DND-41 (cell line): Measurements from ENCODE around the gene TBC1D8B.
A peak's percentile ranks its signal among the peaks of the same experiment; 100 is the strongest.

ENCODE experiments used
- EZH2 ChIP-seq: IDR thresholded peaks from 3 replicates; pipeline ENCODE4 v1.6.1; 2012; ENCODE audit warnings: borderline replicate concordance, low read depth, mild to moderate bottlenecking, moderate library complexity, low read length, inconsistent platforms; ENCODE audit not compliant: severe bottlenecking
- TF ChIP-seq, protein P1 (sequence below): IDR thresholded peaks from 2 replicates; pipeline ENCODE4 v1.5.1; 2012; ENCODE audit warnings: borderline replicate concordance, low read length, moderate library complexity, mild to moderate bottlenecking; ENCODE audit not compliant: poor library complexity, severe bottlenecking; ENCODE audit errors: extremely low read depth

DNA sequence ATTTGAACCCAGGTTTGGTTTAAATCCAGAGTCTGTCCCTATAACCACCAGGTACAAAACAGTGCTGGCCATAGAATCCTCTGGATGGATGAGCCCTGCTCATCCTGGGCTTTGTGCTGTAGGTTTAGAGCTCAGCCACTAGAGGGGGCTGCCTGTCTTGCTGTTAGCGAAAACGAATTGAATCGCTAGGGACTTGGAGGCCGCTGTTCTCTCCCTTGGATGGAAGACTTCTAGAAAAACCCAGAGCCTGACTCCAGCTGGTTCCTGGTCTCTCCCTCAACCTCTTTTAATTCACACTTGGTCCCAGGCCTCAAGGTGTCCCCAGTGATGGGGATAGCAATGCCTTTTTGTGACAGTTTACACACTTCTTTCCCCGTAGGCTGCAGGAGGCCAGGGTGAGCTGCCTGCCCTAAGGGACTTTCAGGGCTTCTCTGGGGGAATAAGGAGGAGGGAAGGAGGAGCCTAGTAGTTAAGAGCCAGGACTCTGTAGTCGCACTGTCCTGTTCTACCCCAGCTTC lies 92.0 kb downstream of the TBC1D8B start:
- TF ChIP-seq, protein P1, sequence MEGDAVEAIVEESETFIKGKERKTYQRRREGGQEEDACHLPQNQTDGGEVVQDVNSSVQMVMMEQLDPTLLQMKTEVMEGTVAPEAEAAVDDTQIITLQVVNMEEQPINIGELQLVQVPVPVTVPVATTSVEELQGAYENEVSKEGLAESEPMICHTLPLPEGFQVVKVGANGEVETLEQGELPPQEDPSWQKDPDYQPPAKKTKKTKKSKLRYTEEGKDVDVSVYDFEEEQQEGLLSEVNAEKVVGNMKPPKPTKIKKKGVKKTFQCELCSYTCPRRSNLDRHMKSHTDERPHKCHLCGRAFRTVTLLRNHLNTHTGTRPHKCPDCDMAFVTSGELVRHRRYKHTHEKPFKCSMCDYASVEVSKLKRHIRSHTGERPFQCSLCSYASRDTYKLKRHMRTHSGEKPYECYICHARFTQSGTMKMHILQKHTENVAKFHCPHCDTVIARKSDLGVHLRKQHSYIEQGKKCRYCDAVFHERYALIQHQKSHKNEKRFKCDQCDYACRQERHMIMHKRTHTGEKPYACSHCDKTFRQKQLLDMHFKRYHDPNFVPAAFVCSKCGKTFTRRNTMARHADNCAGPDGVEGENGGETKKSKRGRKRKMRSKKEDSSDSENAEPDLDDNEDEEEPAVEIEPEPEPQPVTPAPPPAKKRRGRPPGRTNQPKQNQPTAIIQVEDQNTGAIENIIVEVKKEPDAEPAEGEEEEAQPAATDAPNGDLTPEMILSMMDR, result peak; percentile 75
- no peak for TF ChIP-seq EZH2
